BJ (cell line): ENCODE results near the gene TTLL10. TPM values are rescaled to one million over a fixed set of nuclear protein-coding genes. Genes with fewer than 3 reads are reported as not detected.

Source experiments
- CTCF ChIA-PET: fragments of 350-600 bp; formaldehyde crosslinking; extraction: SDS; loops from one replicate; lab custom pipeline; 2021; ENCODE audit warnings: antibody characterized with exemption, inconsistent platforms; lab: Yijun Ruan, JAX
- POLR2A ChIA-PET: fragments of 300-600 bp; sonication (Branson Sonifier 250); formaldehyde crosslinking; extraction: SDS; loops from one replicate; lab custom pipeline; 2021; ENCODE audit warnings: antibody characterized with exemption; lab: Charles Lee
- DNase-seq: peaks from one replicate; pipeline ENCODE4 v3.0.0-alpha.2; 2011; ENCODE audit warnings: low read depth
- H3K27me3 ChIP-seq: 2 replicates; pipeline ENCODE4 v1.6.0; 2011; ENCODE audit warnings: low read length; ENCODE audit not compliant: control insufficient read depth, insufficient read depth
- H3K36me3 ChIP-seq: 2 replicates; pipeline ENCODE4 v1.5.1; 2011; ENCODE audit warnings: low read length; ENCODE audit not compliant: control insufficient read depth, insufficient read depth
- H3K4me3 ChIP-seq: 2 replicates; pipeline ENCODE4 v1.5.1; 2011; ENCODE audit warnings: low read depth, mild to moderate bottlenecking, control low read depth, low read length
- polyA plus RNA-seq: library from polyadenylated mRNA; depleted of rRNA; stranded (reverse); fragments of >200 nt; gene quantifications from 2 replicates; pipeline ENCODE4 v1.2.3, GENCODE V29; 2011
- TF ChIP-seq, protein P1 (sequence below): IDR thresholded peaks from 2 replicates; pipeline ENCODE4 v1.5.1; 2011; ENCODE audit warnings: low read depth, mild to moderate bottlenecking, control low read depth, inconsistent platforms, low read length, moderate library complexity; ENCODE audit not compliant: insufficient read depth

TTLL10 gene
- polyA plus RNA-seq, 1 experiment, result not detected

DNA sequence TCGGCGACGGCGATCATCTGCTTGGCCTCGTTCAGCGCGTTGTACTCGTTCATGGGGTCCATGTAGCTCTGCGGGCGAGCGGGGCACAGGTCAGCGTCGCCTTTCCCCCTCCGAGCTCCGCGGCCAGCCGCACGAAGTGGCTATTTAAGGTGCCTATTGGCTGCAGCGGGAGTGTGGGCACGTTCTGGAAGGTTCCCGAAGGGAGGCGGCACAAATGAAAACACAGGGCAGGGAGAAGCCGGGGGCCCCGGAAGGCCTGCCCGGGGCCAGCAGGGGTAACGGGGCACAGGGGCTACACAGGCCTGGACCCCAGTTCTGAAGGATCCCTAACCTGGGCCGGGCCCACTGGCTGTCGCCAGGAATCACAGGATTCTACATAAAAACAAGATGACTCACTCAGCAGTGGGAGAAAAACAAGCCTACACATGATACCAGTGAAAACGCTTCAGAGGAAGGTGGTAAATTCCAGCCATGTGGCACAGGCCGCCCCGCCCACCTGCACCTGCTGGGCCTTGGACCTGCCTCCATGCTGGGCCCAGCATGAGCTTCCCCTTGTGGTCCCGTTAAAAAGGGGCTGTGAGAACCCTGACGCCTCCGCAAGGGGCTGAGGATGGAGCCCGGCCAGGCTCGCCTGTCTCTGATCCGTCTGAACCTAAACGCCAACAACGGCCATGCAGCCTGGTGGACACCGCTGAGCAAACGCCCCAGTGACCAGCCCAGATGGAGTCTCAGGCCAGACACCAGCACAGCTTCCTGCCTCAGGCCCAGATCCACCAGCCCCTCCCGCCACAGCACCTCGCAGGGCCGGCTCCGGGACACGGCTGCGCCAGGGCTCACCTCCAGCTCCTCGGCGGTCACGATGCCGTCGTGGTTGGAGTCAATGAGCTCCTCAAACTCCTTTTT, 44.2 kb downstream of the TTLL10 start:
- CTCF ChIA-PET, result interaction anchor here (1.0 kb wide), 2 partner anchors 8 to 96 kb away, joined by 3 to 4 read pairs; no protein-coding TSS in a partner anchor
- DNase-seq, result no peak
- peaks cover 30% of the 10 kb centered on the region for H3K36me3 ChIP-seq

DNA sequence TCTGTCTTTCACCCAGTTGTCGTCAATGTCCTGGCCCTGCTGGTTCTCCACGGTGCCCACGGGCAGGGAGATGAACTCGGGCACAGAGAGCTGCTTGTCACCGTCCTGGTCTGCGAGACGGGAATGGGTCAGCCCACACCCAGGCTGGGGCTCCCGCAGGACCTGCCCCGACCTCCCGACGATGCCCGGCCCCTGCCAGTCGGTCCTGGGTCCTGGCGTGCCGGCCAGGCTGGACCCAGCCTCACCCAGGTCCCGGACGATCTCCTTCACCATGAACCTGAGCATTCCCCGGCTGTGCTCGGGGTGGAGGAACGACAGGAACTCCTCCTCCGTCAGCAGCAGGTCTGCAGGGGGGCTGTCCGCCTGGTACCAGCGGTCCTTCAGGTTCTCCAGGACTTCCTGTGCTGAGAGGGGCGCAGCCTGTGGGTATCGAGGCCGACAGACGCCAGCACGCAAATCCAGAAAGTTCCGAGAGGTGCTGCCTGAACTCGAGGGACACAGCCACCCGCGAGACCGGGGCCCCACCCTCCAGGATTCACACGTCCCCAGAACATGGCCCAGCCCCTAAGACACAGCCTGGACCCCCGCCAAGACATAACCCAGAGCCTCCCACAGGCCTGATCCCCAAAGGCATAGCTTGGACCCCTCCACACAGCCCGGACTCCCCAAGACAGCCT, 45.0 kb downstream of the TTLL10 start:
- CTCF ChIA-PET, result interaction anchor here (1.0 kb wide), 1 partner anchor 96 kb away, joined by 4 read pairs; no protein-coding TSS in a partner anchor
- TF ChIP-seq, protein P1, sequence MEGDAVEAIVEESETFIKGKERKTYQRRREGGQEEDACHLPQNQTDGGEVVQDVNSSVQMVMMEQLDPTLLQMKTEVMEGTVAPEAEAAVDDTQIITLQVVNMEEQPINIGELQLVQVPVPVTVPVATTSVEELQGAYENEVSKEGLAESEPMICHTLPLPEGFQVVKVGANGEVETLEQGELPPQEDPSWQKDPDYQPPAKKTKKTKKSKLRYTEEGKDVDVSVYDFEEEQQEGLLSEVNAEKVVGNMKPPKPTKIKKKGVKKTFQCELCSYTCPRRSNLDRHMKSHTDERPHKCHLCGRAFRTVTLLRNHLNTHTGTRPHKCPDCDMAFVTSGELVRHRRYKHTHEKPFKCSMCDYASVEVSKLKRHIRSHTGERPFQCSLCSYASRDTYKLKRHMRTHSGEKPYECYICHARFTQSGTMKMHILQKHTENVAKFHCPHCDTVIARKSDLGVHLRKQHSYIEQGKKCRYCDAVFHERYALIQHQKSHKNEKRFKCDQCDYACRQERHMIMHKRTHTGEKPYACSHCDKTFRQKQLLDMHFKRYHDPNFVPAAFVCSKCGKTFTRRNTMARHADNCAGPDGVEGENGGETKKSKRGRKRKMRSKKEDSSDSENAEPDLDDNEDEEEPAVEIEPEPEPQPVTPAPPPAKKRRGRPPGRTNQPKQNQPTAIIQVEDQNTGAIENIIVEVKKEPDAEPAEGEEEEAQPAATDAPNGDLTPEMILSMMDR, result no peak
- Histone ChIP-seq H3K4me3 (no peak overlapping the region), H3K27me3 (no peaks in the 10 kb centered on the region), H3K36me3 (peaks cover 36% of the 10 kb centered on the region)
- no peak for DNase-seq
- POLR2A ChIA-PET, result no interaction called here

More for the DNA sequence above, 44.2 kb downstream of the TTLL10 start:
- TF ChIP-seq, protein P1, result no peak
- no peaks in the 10 kb centered on the region for H3K27me3 ChIP-seq
- POLR2A ChIA-PET, result no interaction called here
- no peak overlapping the region for H3K4me3 ChIP-seq

DNA sequence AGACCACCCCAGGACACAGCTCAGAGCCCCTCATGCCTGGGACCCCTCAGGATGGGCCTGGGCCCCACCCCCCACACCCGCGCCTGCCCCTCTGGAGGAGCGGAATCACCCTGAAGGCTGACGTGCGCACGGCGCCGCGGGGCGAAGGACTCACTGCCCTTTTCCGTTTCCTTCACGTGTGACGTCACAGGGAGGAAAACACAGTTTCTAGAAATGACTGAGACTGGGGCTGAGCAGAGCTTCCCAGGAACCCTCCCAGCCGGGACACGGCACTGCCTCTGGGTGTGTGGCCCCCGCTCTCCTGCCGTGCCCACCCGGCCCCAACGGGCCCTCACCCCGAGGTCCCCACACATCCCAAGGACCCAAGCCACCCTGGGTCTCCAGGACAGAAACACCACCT, 45.7 kb downstream of the TTLL10 start:
- peaks cover 36% of the 10 kb centered on the region for H3K36me3 ChIP-seq
- CTCF ChIA-PET, result interaction anchor here (1.2 kb wide), 1 partner anchor 9 kb away, joined by 3 read pairs; no protein-coding TSS in a partner anchor
- TF ChIP-seq, protein P1, result no peak
- H3K4me3 ChIP-seq, result no peak overlapping the region
- POLR2A ChIA-PET, result no interaction called here
- DNase-seq, result no peak
- no peaks in the 10 kb centered on the region for H3K27me3 ChIP-seq

DNA sequence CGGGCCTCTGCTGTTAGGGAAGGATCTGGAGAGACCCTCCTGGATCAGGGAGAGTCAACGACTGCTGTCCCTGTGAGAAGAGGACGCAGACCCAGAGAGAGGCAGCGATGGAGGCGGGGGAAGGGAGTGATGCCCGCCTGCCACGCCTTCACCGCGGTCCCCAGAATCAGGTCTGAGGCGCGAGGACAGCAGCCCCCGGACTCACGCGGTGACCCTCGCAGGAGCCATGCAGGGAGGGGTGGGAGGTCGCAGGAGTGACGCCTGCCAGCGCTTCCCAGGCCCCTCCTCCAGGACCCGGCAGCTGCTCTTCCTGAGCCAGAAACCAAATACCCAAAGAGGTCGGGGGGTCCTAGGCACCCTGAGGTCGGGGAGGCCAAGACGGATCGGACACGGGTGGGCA, 46.5 kb downstream of the TTLL10 start:
- CTCF ChIA-PET, result interaction anchor here (1.2 kb wide), 1 partner anchor 10 kb away, joined by 3 read pairs; no protein-coding TSS in a partner anchor
- no peak for DNase-seq
- H3K4me3 ChIP-seq, result no peak overlapping the region
- H3K36me3 ChIP-seq, result peaks cover 41% of the 10 kb centered on the region
- POLR2A ChIA-PET, result no interaction called here
- H3K27me3 ChIP-seq, result no peaks in the 10 kb centered on the region
- TF ChIP-seq, protein P1, result no peak
